Cardiac muscle cell (in vitro differentiated cells and primary cell): ENCODE results near the gene GBP1. TPM values are rescaled to one million over a fixed set of nuclear protein-coding genes. Genes with fewer than 3 reads are reported as not detected.

ENCODE experiments used
- DNase-seq, 2 donors: peaks; one replicate each; pipeline versions ENCODE4 v3.0.0 to v3.0.0-alpha.2; 2010 to 2017; ENCODE audit warnings: low read depth in 1 of 2, low spot score in 1 of 2
- H3K27ac ChIP-seq: fragments of 200-600 bp; sonication (generic); 2 replicates; pipeline ENCODE4 v1.5.1; 2016
- H3K27me3 ChIP-seq: fragments of 200-600 bp; sonication (generic); 2 replicates; pipeline ENCODE4 v1.6.0; 2016; ENCODE audit warnings: control low read depth
- H3K36me3 ChIP-seq: fragments of 200-600 bp; sonication (generic); 2 replicates; pipeline ENCODE4 v1.5.1; 2016; ENCODE audit warnings: control low read depth
- H3K4me1 ChIP-seq: fragments of 200-600 bp; sonication (generic); 2 replicates; pipeline ENCODE4 v1.8.1; 2017; ENCODE audit warnings: low read depth, mild to moderate bottlenecking, mixed run types
- H3K4me3 ChIP-seq: fragments of 200-600 bp; sonication (generic); 2 replicates; pipeline ENCODE4 v1.5.1; 2016; ENCODE audit warnings: mild to moderate bottlenecking
- H3K9me3 ChIP-seq: fragments of 200-600 bp; sonication (generic); 2 replicates; pipeline ENCODE4 v1.5.1; 2017; ENCODE audit warnings: low read depth, mild to moderate bottlenecking, control low read depth
- polyA plus RNA-seq: library from polyadenylated mRNA; unstranded; fragments of >200 nt; fragmentation: Nextera tagmentation; extraction: Ambion mirVana; gene quantifications from 2 replicates; pipeline ENCODE4 v1.2.1, GENCODE V29; 2016
- total RNA-seq: library from RNA; depleted of rRNA; stranded (reverse); fragments of >200 nt; gene quantifications from 2 replicates; pipeline ENCODE4 v1.2.3, GENCODE V29; 2016
- TF ChIP-seq, protein P1 (sequence below): IDR thresholded peaks from 2 replicates; pipeline ENCODE4 v1.5.1; 2012; ENCODE audit warnings: low read depth, mild to moderate bottlenecking, low read length

GBP1 gene
- total and polyA plus RNA-seq, 2 experiments from 2014 or later, result 1.8 to 2.4 TPM

DNA sequence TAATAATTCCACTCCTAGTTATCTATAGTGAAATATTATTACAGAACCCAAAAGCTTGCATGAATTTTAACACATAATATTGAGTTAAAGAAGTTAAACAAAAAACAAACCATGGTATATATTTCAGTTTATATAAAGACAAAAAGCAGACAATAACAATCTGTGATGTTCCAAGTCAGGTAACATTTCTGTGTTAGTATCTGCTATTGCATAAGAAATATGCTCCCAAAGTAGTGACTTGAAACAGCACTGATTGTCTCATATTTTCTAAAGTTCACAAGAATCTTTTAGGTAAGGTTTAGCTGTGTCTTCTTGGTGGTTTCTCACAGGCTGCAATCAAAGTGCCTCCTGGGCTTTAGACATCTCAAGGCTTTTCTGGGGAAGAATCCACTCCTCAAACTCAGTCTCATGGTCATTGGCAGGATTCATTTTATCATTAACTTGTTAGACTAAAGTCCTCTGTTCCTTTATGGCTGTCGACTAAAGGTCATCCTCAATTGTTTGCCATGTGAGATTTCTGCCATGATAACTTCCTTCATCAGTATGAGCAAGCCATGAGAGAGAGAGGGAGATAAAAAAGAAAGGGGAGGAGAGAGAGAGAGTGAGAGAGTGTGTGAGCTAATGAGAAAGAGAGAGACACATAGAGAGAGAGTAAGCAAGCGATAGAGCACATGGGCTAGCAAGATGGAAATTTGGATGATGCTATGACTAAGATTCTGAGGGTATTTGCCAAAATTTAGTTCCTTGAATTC lies 19.9 kb downstream of the GBP1 start:
- peaks cover 8% of the 10 kb centered on the region for H3K4me1 ChIP-seq
- H3K36me3 ChIP-seq, result no peaks in the 10 kb centered on the region
- no peak for DNase-seq
- H3K9me3 ChIP-seq, result no peaks in the 10 kb centered on the region
- H3K27ac ChIP-seq, result no peak overlapping the region
- no peak overlapping the region for H3K4me3 ChIP-seq
- TF ChIP-seq, protein P1, sequence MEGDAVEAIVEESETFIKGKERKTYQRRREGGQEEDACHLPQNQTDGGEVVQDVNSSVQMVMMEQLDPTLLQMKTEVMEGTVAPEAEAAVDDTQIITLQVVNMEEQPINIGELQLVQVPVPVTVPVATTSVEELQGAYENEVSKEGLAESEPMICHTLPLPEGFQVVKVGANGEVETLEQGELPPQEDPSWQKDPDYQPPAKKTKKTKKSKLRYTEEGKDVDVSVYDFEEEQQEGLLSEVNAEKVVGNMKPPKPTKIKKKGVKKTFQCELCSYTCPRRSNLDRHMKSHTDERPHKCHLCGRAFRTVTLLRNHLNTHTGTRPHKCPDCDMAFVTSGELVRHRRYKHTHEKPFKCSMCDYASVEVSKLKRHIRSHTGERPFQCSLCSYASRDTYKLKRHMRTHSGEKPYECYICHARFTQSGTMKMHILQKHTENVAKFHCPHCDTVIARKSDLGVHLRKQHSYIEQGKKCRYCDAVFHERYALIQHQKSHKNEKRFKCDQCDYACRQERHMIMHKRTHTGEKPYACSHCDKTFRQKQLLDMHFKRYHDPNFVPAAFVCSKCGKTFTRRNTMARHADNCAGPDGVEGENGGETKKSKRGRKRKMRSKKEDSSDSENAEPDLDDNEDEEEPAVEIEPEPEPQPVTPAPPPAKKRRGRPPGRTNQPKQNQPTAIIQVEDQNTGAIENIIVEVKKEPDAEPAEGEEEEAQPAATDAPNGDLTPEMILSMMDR, result no peak
- no peaks in the 10 kb centered on the region for H3K27me3 ChIP-seq

DNA sequence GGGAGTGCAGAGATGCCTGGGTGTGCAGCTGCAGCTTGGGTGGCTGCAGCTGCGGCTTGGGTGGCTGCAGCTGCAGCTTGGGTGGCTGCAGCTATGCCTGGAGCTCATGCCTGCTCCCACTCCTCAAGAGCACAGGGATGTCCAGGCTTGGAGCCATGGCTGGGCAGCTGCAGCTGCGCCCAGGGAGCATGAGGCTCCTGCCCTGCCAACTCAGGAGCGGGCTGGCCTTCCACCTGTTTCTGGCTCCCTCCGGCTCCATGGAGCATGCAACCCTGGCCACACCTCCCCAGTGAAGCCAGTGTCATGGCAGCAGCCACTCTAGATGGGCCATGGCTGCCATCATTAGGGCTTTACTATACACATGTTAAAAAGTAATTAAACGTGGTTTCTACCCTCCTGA lies 21.1 kb downstream of the GBP1 start:
- Histone ChIP-seq H3K9me3 (no peaks in the 10 kb centered on the region), H3K4me1 (no peaks in the 10 kb centered on the region), H3K36me3 (no peaks in the 10 kb centered on the region), H3K27ac (no peak overlapping the region), H3K4me3 (no peak overlapping the region), H3K27me3 (no peaks in the 10 kb centered on the region)
- no peak for DNase-seq
- TF ChIP-seq, protein P1, result no peak

DNA sequence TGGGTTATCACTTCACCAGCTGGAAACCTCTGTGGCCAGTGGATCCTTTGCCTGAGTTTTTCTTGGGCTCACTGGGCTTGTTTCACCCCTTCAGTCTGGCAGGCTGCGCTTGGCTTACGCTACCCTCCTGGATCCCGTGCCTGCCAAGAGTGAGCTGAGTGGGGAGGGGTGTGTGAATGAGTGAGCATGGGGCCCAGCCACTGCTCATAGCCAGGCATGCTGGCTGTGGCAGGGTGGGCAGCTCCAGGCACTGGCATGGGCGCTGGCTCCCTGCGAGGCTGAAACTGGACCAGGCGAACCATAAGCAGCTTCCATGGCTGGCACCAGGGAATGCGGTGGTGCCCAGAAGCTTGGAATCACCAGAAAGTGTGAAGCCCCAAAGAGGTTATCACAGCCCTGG lies 22.5 kb downstream of the GBP1 start:
- Histone ChIP-seq H3K27ac (no peak overlapping the region), H3K27me3 (no peaks in the 10 kb centered on the region), H3K4me3 (no peak overlapping the region), H3K4me1 (no peaks in the 10 kb centered on the region), H3K9me3 (no peaks in the 10 kb centered on the region), H3K36me3 (no peaks in the 10 kb centered on the region)
- TF ChIP-seq, protein P1, result no peak
- no peak for DNase-seq

DNA sequence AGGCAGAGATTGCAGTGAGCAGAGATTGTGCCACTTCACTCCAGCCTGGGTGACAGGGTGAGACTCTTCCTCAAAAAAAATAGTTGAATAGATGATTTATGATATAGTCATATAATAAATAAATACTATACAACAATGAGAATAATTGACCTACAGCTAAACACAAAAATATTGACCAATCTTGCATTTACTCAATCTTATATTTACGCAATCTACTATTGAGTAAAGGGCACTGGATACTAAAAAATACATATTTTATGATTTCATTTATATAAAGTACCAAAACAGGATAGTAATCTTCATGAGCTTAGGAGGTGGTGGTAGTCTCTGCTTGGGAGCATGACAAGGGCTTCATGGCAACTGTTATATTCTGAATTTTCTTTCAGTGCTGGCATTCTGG lies 23.3 kb downstream of the GBP1 start:
- Histone ChIP-seq H3K36me3 (no peaks in the 10 kb centered on the region), H3K4me3 (no peak overlapping the region), H3K4me1 (no peaks in the 10 kb centered on the region), H3K9me3 (no peaks in the 10 kb centered on the region), H3K27me3 (no peaks in the 10 kb centered on the region), H3K27ac (no peak overlapping the region)
- TF ChIP-seq, protein P1, result no peak
- DNase-seq, result no peak

DNA sequence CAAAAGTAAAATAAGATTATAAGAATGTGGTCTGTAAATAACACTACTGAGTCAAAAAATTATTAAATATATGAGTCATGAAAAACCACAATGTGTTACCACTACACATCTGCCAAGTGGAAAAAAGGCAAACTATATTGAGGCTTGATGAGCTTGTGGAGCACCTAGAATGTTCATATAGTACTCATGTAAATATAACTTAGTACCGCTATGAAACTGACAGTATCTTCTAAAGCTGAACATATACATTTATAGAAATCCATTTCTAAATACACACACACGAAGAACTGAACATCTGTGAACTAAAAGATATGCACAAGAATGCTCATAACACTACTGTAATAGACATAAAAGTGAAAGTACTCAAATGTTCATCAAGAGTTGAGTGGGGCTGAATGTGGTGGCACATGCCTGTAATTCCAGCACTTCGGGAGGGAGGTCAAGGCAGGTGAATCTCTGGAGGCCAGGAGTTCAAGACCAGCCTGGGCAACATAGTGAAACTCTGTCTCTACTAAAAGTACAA lies 23.8 kb downstream of the GBP1 start:
- H3K9me3 ChIP-seq, result no peaks in the 10 kb centered on the region
- TF ChIP-seq, protein P1, result no peak

More for the DNA sequence above, 23.8 kb downstream of the GBP1 start:
- Histone ChIP-seq H3K4me3 (no peak overlapping the region), H3K36me3 (no peaks in the 10 kb centered on the region), H3K4me1 (no peaks in the 10 kb centered on the region), H3K27ac (no peak overlapping the region), H3K27me3 (no peaks in the 10 kb centered on the region)
- DNase-seq, result peak in 1 of 2 donors; percentile 63
